Upper lobe of left lung (tissue), 4 donors: ENCODE measurements around the gene ABCC4.

Experiments used
- POLR2A ChIP-seq, 4 donors: fragments of 450-650 bp; IDR thresholded peaks; one replicate each; pipeline ENCODE4 v1.5.1; 2016 to 2017; ENCODE audit warnings: antibody characterized with exemption in 4 of 4, mild to moderate bottlenecking in 2 of 4
- POLR2AphosphoS5 ChIP-seq, 2 donors: sonication (generic); formaldehyde crosslinking; IDR thresholded peaks; one replicate each; pipeline ENCODE4 v1.5.1; 2017; ENCODE audit warnings: antibody characterized with exemption in 2 of 2
- TF ChIP-seq, protein P1 (sequence below), 6 experiments: fragments of 450-650 bp in 4 of 6; fragments of 200-600 bp in 2 of 6; sonication (generic) in 2 of 6; IDR thresholded peaks; one replicate each; pipeline ENCODE4 v1.5.1; 2016 to 2019; ENCODE audit warnings: antibody characterized with exemption in 6 of 6

DNA sequence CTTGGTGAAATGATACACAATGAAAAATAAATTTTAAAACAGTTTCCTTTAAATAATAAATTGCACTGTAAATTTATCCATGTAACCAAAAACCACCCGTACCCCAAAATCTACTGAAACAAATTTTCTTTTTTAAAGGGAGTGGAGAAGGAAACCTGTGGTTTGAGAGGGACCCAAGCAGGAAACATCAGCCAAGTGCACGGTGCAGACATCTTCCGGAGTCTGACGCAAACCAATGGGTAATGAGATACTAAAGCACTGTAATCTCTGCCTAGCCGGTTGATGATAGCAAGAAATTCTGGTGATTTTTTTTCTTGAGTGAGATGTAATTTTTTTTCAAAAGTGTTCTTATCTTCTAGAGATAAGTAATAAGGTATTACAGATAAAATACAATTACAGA lies 115.4 kb downstream of the ABCC4 start:
- TF ChIP-seq, protein P1, sequence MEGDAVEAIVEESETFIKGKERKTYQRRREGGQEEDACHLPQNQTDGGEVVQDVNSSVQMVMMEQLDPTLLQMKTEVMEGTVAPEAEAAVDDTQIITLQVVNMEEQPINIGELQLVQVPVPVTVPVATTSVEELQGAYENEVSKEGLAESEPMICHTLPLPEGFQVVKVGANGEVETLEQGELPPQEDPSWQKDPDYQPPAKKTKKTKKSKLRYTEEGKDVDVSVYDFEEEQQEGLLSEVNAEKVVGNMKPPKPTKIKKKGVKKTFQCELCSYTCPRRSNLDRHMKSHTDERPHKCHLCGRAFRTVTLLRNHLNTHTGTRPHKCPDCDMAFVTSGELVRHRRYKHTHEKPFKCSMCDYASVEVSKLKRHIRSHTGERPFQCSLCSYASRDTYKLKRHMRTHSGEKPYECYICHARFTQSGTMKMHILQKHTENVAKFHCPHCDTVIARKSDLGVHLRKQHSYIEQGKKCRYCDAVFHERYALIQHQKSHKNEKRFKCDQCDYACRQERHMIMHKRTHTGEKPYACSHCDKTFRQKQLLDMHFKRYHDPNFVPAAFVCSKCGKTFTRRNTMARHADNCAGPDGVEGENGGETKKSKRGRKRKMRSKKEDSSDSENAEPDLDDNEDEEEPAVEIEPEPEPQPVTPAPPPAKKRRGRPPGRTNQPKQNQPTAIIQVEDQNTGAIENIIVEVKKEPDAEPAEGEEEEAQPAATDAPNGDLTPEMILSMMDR (IDR thresholded peaks at IDR 0.05) = no peak
- TF ChIP-seq POLR2AphosphoS5 (IDR thresholded peaks at IDR 0.05) (no peak), POLR2A (IDR thresholded peaks at IDR 0.05) (no peak)
